Caco-2 (cell line): ENCODE measurements around the gene KCNIP4. TPM values are rescaled to one million over a fixed set of nuclear protein-coding genes. Genes with fewer than 3 reads are reported as not detected.

Experiments used
- BruUV-seq: library from RNA; stranded (reverse); fragments of 400-500 nt; replicated peaks from 2 replicates; lab custom pipeline; 2021; lab: Mats Ljungman, UMichigan
- CTCF ChIA-PET: fragments of 300-600 bp; sonication (Branson Sonifier 250); formaldehyde crosslinking; loops from one replicate; lab custom pipeline; 2022; ENCODE audit warnings: antibody characterized with exemption; lab: Charles Lee
- POLR2A ChIA-PET: fragments of 300-600 bp; sonication (Branson Sonifier 250); formaldehyde crosslinking; loops from one replicate; lab custom pipeline; 2022; ENCODE audit warnings: antibody characterized with exemption; lab: Charles Lee
- DNase-seq, 2 experiments: peaks; one replicate each; pipeline versions ENCODE4 v3.0.0 to v3.0.0-alpha.2; 2020 to 2022
- H3K27me3 ChIP-seq: replicated peaks from 2 replicates; pipeline ENCODE4 v1.6.0; 2011; ENCODE audit warnings: low read length; ENCODE audit not compliant: control insufficient read depth, insufficient read depth
- H3K36me3 ChIP-seq: 2 replicates; pipeline ENCODE4 v1.5.1; 2011; ENCODE audit warnings: low read length; ENCODE audit not compliant: control insufficient read depth, insufficient read depth
- H3K4me1 ChIP-seq: fragments of 250-450 bp; sonication (Bioruptor Pico); 2 replicates; pipeline ENCODE4 v1.5.1; 2020; ENCODE audit warnings: mild to moderate bottlenecking
- H3K4me3 ChIP-seq: 2 replicates; pipeline ENCODE4 v1.5.1; 2011; ENCODE audit warnings: low read depth, mild to moderate bottlenecking, control low read depth, low read length
- H3K9me3 ChIP-seq: fragments of 250-450 bp; sonication (Bioruptor Pico); 2 replicates; pipeline ENCODE4 v1.5.1; 2020; ENCODE audit warnings: mild to moderate bottlenecking, moderate library complexity
- H3K27ac Mint-ChIP-seq: one replicate; pipeline ENCODE4 v1.8.0; 2022; ENCODE audit warnings: mixed read lengths; ENCODE audit not compliant: unreplicated experiment
- H3K27me3 Mint-ChIP-seq: one replicate; pipeline ENCODE4 v1.8.0; 2022; ENCODE audit warnings: mixed read lengths; ENCODE audit not compliant: insufficient read depth, unreplicated experiment
- H3K36me3 Mint-ChIP-seq: one replicate; pipeline ENCODE4 v1.8.0; 2022; ENCODE audit warnings: mild to moderate bottlenecking, mixed read lengths; ENCODE audit not compliant: insufficient read depth, unreplicated experiment
- H3K4me1 Mint-ChIP-seq: one replicate; pipeline ENCODE4 v1.8.0; 2022; ENCODE audit warnings: low read depth, mixed read lengths; ENCODE audit not compliant: unreplicated experiment
- H3K4me3 Mint-ChIP-seq: one replicate; pipeline ENCODE4 v1.8.0; 2022; ENCODE audit warnings: mild to moderate bottlenecking, moderate library complexity, mixed read lengths; ENCODE audit not compliant: unreplicated experiment
- H3K9me3 Mint-ChIP-seq: one replicate; pipeline ENCODE4 v1.8.0; 2022; ENCODE audit warnings: mixed read lengths; ENCODE audit not compliant: unreplicated experiment
- CTCF ChIP-seq, 2 experiments: fragments of 200-600 bp in 1 of 2; IDR thresholded peaks; 1 replicate in 1 of 2; 2 replicates in 1 of 2; pipeline versions ENCODE4 v1.5.1 to v1.8.0; 2011 to 2022; ENCODE audit warnings: antibody characterized with exemption in 1 of 2, control low read depth in 1 of 2, inconsistent platforms in 1 of 2, low read depth in 1 of 2, low read length in 1 of 2, mild to moderate bottlenecking in 1 of 2, moderate library complexity in 1 of 2; ENCODE audit not compliant: insufficient read depth in 1 of 2, severe bottlenecking in 1 of 2, unreplicated experiment in 1 of 2
- intact Hi-C: fragments of 100-400 bp; cut with micrococcal nuclease; formaldehyde crosslinking; loops from one replicate; pipeline ENCODE4 v1.10.0; 2022; ENCODE audit not compliant: unreplicated experiment
- total RNA-seq: library from RNA; stranded (reverse); gene quantifications from 2 replicates; pipeline ENCODE4 v1.2.3, GENCODE V29; 2022

Gene KCNIP4
- total RNA-seq, 1 experiment from 2014 or later: not detected

GRCh38 chr4:21753084-21753760 is 195.3 kb downstream of the KCNIP4 start:
- CTCF ChIA-PET: no interaction called here
- H3K4me3 Mint-ChIP-seq: no peak overlapping the region
- H3K27me3 ChIP-seq: no peaks in the 10 kb centered on the region
- no peaks in the 10 kb centered on the region for H3K9me3 ChIP-seq
- no peak for DNase-seq
- POLR2A ChIA-PET: no interaction called here
- H3K27ac Mint-ChIP-seq: no peak overlapping the region
- BruUV-seq: no TSS peak
- H3K4me3 ChIP-seq: no peak overlapping the region
- peaks cover 5% of the 10 kb centered on the region for H3K27me3 Mint-ChIP-seq
- no peaks in the 10 kb centered on the region for H3K36me3 ChIP-seq
- intact Hi-C loops: no loop called here
- H3K4me1 Mint-ChIP-seq: no peaks in the 10 kb centered on the region
- no peaks in the 10 kb centered on the region for H3K36me3 Mint-ChIP-seq
- no peaks in the 10 kb centered on the region for H3K9me3 Mint-ChIP-seq
- TF ChIP-seq CTCF (IDR thresholded peaks at IDR 0.05; ENCODE audit: insufficient read depth in 1 of 2, low read depth in 1 of 2, low read length in 1 of 2, severe bottlenecking in 1 of 2, unreplicated experiment in 1 of 2): no peak
- no peaks in the 10 kb centered on the region for H3K4me1 ChIP-seq

- Histone ChIP-seq H3K4me3 (no peak overlapping the region), H3K4me1 (no peaks in the 10 kb centered on the region), H3K27me3 (no peaks in the 10 kb centered on the region), H3K9me3 (no peaks in the 10 kb centered on the region), H3K36me3 (no peaks in the 10 kb centered on the region)
- no peak overlapping the region for H3K4me3 Mint-ChIP-seq
- no peaks in the 10 kb centered on the region for H3K4me1 Mint-ChIP-seq
- BruUV-seq: no TSS peak
- TF ChIP-seq CTCF (IDR thresholded peaks at IDR 0.05; ENCODE audit: insufficient read depth in 1 of 2, low read depth in 1 of 2, low read length in 1 of 2, severe bottlenecking in 1 of 2, unreplicated experiment in 1 of 2): no peak
- no peaks in the 10 kb centered on the region for H3K36me3 Mint-ChIP-seq
- no peaks in the 10 kb centered on the region for H3K9me3 Mint-ChIP-seq
- ChIA-PET POLR2A (no interaction called here), CTCF (no interaction called here)
- no peak for DNase-seq
- H3K27ac Mint-ChIP-seq: no peak overlapping the region
- peaks cover 5% of the 10 kb centered on the region for H3K27me3 Mint-ChIP-seq
- intact Hi-C loops: no loop called here
Observed at GRCh38 chr4:21752616-21753015, 196.0 kb downstream of the KCNIP4 start.

- Mint-ChIP-seq H3K4me3 (no peak overlapping the region), H3K27me3 (peaks cover 5% of the 10 kb centered on the region), H3K9me3 (no peaks in the 10 kb centered on the region), H3K4me1 (no peaks in the 10 kb centered on the region), H3K36me3 (no peaks in the 10 kb centered on the region), H3K27ac (no peak overlapping the region)
- no TSS peak for BruUV-seq
- no peak for DNase-seq
- H3K9me3 ChIP-seq: no peaks in the 10 kb centered on the region
- POLR2A ChIA-PET: no interaction called here
- no peaks in the 10 kb centered on the region for H3K27me3 ChIP-seq
- H3K4me3 ChIP-seq: no peak overlapping the region
- H3K4me1 ChIP-seq: no peaks in the 10 kb centered on the region
- no peak for TF ChIP-seq CTCF (IDR thresholded peaks at IDR 0.05; ENCODE audit: insufficient read depth in 1 of 2, low read depth in 1 of 2, low read length in 1 of 2, severe bottlenecking in 1 of 2, unreplicated experiment in 1 of 2)
- CTCF ChIA-PET: no interaction called here
- no peaks in the 10 kb centered on the region for H3K36me3 ChIP-seq
- intact Hi-C loops: no loop called here
Observed at GRCh38 chr4:21749924-21750323, 198.6 kb downstream of the KCNIP4 start.
